GM18517 (cell line): Measurements from ENCODE around the gene RGS13.
"Not testable (repeated sequence)": the region's sequence is repeated elsewhere in the genome, so short reads cannot be mapped to it uniquely, and the experiment has no call there.

ENCODE experiments used
- ATAC-seq: cut with Tn5 transposase; IDR thresholded peaks from one replicate; pipeline ENCODE4 v1.9.1; 2021; ENCODE audit warnings: mild to moderate bottlenecking, moderate library complexity; ENCODE audit not compliant: unreplicated experiment

Gene RGS13

GRCh38 chr1:192669174-192669573 is 33.2 kb downstream of the RGS13 start:
- no peak for ATAC-seq

- ATAC-seq: no peak
Observed at GRCh38 chr1:192675716-192676115, 39.8 kb downstream of the RGS13 start.

- ATAC-seq: no peak
Observed at GRCh38 chr1:192678099-192678498, 42.2 kb downstream of the RGS13 start.

GRCh38 chr1:192682335-192682734 is 46.4 kb downstream of the RGS13 start:
- ATAC-seq: no peak

GRCh38 chr1:192683081-192683480 is 47.1 kb downstream of the RGS13 start:
- not testable (repeated sequence) for ATAC-seq

- no peak for ATAC-seq
Observed at GRCh38 chr1:192689459-192689858, 53.5 kb downstream of the RGS13 start.

- no peak for ATAC-seq
Observed at GRCh38 chr1:192691041-192691440, 55.1 kb downstream of the RGS13 start.

GRCh38 chr1:192696082-192696481 is 60.1 kb downstream of the RGS13 start:
- ATAC-seq: peak; percentile 65

- no peak for ATAC-seq
Observed at GRCh38 chr1:192697771-192698170, 61.8 kb downstream of the RGS13 start.

GRCh38 chr1:192698731-192699130 is 62.8 kb downstream of the RGS13 start:
- ATAC-seq: no peak

GRCh38 chr1:192700834-192701271 is 64.9 kb downstream of the RGS13 start:
- no peak for ATAC-seq

GRCh38 chr1:192702212-192702902 is 66.4 kb downstream of the RGS13 start:
- no peak for ATAC-seq

GRCh38 chr1:192703283-192704206 is 67.6 kb downstream of the RGS13 start:
- peak; percentile 89 for ATAC-seq

- ATAC-seq: no peak
Observed at GRCh38 chr1:192705510-192705909, 69.6 kb downstream of the RGS13 start.

- ATAC-seq: no peak
Observed at GRCh38 chr1:192706936-192707335, 71.0 kb downstream of the RGS13 start.

- no peak for ATAC-seq
Observed at GRCh38 chr1:192707978-192708547, 72.1 kb downstream of the RGS13 start.

- ATAC-seq: no peak
Observed at GRCh38 chr1:192709544-192709943, 73.6 kb downstream of the RGS13 start.
